ENCODE data around the gene CEMIP2. TPM values are rescaled to one million over a fixed set of nuclear protein-coding genes. Genes with fewer than 3 reads are reported as not detected.

CEMIP2 gene
- total and polyA plus RNA-seq, 2 donors (not counting 3 experiments of a cell fraction or from before 2014, with no cell fraction given): 41.6 to 44.3 TPM

DNA sequence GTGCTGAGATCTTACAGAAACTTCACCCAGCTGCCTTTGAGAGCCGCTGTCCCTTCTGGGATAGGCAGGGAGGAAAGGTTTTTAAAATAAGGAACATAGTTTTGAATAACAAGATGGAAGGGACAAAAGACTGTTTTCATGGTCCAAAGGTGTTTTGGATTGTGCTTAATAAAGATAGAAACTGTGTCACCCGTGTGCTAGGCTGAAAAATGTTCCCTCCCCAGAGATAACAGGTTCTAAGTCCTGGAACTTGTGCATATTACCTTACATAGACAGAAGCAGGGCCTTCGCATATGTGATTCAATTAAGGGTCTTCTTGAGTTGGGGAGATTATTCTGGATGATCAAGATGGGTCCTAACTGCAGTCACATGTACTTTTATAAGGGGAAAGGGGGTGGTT, 1.9 kb upstream of the CEMIP2 start:
- no peak for TF ChIP-seq POLR2A (IDR thresholded peaks at IDR 0.05; ENCODE audit: low read depth, low read length)
- TF ChIP-seq, protein P1, sequence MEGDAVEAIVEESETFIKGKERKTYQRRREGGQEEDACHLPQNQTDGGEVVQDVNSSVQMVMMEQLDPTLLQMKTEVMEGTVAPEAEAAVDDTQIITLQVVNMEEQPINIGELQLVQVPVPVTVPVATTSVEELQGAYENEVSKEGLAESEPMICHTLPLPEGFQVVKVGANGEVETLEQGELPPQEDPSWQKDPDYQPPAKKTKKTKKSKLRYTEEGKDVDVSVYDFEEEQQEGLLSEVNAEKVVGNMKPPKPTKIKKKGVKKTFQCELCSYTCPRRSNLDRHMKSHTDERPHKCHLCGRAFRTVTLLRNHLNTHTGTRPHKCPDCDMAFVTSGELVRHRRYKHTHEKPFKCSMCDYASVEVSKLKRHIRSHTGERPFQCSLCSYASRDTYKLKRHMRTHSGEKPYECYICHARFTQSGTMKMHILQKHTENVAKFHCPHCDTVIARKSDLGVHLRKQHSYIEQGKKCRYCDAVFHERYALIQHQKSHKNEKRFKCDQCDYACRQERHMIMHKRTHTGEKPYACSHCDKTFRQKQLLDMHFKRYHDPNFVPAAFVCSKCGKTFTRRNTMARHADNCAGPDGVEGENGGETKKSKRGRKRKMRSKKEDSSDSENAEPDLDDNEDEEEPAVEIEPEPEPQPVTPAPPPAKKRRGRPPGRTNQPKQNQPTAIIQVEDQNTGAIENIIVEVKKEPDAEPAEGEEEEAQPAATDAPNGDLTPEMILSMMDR (IDR thresholded peaks at IDR 0.05; ENCODE audit: extremely low read depth in 1 of 2, insufficient read depth in 1 of 2, low read depth in 1 of 2, low read length in 2 of 2): no peak
- no peak for TF ChIP-seq MYC (IDR thresholded peaks at IDR 0.05; ENCODE audit: low read depth, low read length)
- TF ChIP-seq GATA2 (IDR thresholded peaks at IDR 0.05; ENCODE audit: insufficient read depth, insufficient read length, low read depth, low read length): no peak
- TF ChIP-seq JUN (IDR thresholded peaks at IDR 0.05; ENCODE audit: borderline replicate concordance, insufficient read depth, insufficient read length, low read depth): no peak
- TF ChIP-seq FOS (IDR thresholded peaks at IDR 0.05; ENCODE audit: borderline replicate concordance, insufficient read depth, low read length): no peak
- TF ChIP-seq EZH2 (IDR thresholded peaks at IDR 0.05; ENCODE audit: borderline replicate concordance, low read depth, low read length, severe bottlenecking): no peak
- TF ChIP-seq POLR2AphosphoS5 (IDR thresholded peaks at IDR 0.05; ENCODE audit: insufficient read depth, low read depth, low read length): no peak
- TF ChIP-seq, protein P2, sequence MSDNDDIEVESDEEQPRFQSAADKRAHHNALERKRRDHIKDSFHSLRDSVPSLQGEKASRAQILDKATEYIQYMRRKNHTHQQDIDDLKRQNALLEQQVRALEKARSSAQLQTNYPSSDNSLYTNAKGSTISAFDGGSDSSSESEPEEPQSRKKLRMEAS (IDR thresholded peaks at IDR 0.05; ENCODE audit: insufficient read depth, insufficient read length): no peak
- no peaks in the 10 kb centered on the region for H3K9me3 ChIP-seq (replicated peaks; ENCODE audit: control insufficient read depth, insufficient read depth, low read length)
- FAIRE-seq (no peak), DNase-seq (ENCODE audit: low read depth, low spot score) (no peak)
- no peak overlapping the region for H3K4me3 ChIP-seq (replicated peaks in 1 of 3; ENCODE audit: insufficient read depth in 1 of 3, low read depth in 1 of 3, low read length in 3 of 3)
- dilution Hi-C loops (cut with MboI; ENCODE audit: extremely low pct_ligation_motif_present, low sequenced_read_pairs) (no loop called here), intact Hi-C loops (cut with micrococcal nuclease) (no loop called here)
- H3K9ac ChIP-seq (replicated peaks; ENCODE audit: extremely low read depth, insufficient read depth, low read length): no peak overlapping the region
- H3K4me2 ChIP-seq (ENCODE audit: insufficient read depth, low read length): no peak overlapping the region
- ChIA-PET POLR2A (no interaction called here), CTCF (interaction anchor here (1.4 to 6.4 kb wide), 3 partner anchors 23 to 165 kb away, joined by 3 to 58 read pairs (median 25); no protein-coding TSS in a partner anchor)
- H3K79me2 ChIP-seq (ENCODE audit: control insufficient read depth, insufficient read depth, low read length): peaks cover 23% of the 10 kb centered on the region
- no peaks in the 10 kb centered on the region for H3K27me3 ChIP-seq (ENCODE audit: control insufficient read depth in 2 of 2, insufficient read depth in 2 of 2, low read length in 2 of 2)
- no peaks in the 10 kb centered on the region for H3K36me3 ChIP-seq (ENCODE audit: control insufficient read depth in 2 of 2, extremely low read depth in 1 of 2, insufficient read depth in 2 of 2, low read length in 2 of 2)
- H3K27ac ChIP-seq (ENCODE audit: insufficient read depth, low read depth, low read length): no peak overlapping the region
- no peaks in the 10 kb centered on the region for H3K9me1 ChIP-seq (replicated peaks; ENCODE audit: control insufficient read depth, extremely low read depth, insufficient read depth, low read length)
- no peaks in the 10 kb centered on the region for H4K20me1 ChIP-seq (replicated peaks; ENCODE audit: control insufficient read depth, extremely low read depth, insufficient read depth, low read length)
- no peak overlapping the region for H2AFZ ChIP-seq (ENCODE audit: low read depth, low read length)
- no TSS peak for BruUV-seq (replicated peaks)
- H3K4me1 ChIP-seq (ENCODE audit: control insufficient read depth, extremely low read depth, insufficient read depth, low read length): peaks cover 20% of the 10 kb centered on the region
